HFF-Myc (cell line): Measurements from ENCODE around the gene CDH2.

Experiments used
- DNase-seq: peaks from one replicate; pipeline ENCODE4 v3.0.0-alpha.2; 2011; ENCODE audit warnings: low read depth; ENCODE audit errors: extremely low read depth
- H3K4me3 ChIP-seq: replicated peaks from 2 replicates; pipeline ENCODE4 v1.5.1; 2011; ENCODE audit warnings: low read depth, mild to moderate bottlenecking, control low read depth, low read length
- TF ChIP-seq, protein P1 (sequence below): IDR thresholded peaks from 2 replicates; pipeline ENCODE4 v1.5.1; 2012; ENCODE audit warnings: mild to moderate bottlenecking, low read depth, low read length, control low read depth; ENCODE audit errors: missing control alignments

Gene CDH2

DNA sequence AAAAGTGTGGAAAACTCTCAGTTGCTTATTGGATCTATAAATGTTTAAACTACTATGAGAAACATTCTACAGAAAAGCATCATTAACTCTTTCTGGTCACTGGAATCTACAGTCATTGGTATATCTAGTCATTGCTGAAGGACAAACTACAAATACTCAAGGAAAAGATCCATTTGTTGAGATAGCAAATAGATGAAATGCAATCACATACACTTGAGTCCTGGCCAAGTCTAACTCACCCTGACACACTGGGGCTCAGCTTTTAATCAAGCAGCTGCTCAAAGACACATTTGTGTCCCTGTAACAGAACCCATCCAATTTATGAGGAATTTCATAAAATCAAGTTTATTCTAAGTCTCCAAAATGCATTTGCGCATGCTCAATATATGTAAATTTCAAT lies 68.7 kb downstream of the CDH2 start:
- no peak for DNase-seq
- H3K4me3 ChIP-seq = no peak overlapping the region
- TF ChIP-seq, protein P1, sequence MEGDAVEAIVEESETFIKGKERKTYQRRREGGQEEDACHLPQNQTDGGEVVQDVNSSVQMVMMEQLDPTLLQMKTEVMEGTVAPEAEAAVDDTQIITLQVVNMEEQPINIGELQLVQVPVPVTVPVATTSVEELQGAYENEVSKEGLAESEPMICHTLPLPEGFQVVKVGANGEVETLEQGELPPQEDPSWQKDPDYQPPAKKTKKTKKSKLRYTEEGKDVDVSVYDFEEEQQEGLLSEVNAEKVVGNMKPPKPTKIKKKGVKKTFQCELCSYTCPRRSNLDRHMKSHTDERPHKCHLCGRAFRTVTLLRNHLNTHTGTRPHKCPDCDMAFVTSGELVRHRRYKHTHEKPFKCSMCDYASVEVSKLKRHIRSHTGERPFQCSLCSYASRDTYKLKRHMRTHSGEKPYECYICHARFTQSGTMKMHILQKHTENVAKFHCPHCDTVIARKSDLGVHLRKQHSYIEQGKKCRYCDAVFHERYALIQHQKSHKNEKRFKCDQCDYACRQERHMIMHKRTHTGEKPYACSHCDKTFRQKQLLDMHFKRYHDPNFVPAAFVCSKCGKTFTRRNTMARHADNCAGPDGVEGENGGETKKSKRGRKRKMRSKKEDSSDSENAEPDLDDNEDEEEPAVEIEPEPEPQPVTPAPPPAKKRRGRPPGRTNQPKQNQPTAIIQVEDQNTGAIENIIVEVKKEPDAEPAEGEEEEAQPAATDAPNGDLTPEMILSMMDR = no peak

DNA sequence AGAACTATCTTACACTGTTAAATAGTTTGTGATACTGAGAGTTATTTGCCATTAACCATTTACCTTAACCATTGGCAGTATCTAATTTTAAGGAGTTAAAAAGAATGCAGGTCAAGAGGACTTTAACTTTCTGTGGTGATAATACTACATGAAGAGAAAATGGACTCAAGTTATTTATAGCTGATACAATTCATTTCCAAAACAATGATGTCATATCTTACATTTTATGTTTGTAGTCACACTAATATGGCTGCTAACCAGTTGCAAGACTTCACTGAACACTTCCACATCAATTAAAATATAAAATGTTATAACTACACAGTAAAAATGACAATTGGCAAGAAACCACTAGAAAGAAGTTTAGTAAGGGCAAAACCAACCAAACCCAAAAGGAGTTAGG lies 77.7 kb downstream of the CDH2 start:
- DNase-seq = no peak
- H3K4me3 ChIP-seq = no peak overlapping the region
- TF ChIP-seq, protein P1 = no peak

DNA sequence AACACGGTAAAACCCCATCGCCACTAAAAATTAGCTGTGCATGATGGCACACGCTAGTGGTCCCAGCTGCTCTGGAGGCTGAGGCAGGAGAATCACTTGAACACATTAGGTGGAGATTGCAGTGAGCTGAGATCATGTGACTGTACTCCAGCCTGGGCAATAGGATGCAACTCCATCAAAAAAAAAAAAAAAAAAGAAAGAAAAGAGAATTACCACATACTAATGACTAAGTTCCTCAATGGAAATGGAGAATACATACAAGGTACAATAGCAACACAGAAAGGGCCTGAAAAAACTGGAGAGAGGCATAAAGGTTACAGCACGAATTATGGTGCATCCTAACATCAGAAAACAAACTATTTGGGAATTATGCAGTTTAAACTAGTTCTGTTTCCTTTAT lies 81.3 kb downstream of the CDH2 start:
- H3K4me3 ChIP-seq = no peak overlapping the region
- TF ChIP-seq, protein P1 = no peak
- no peak for DNase-seq

DNA sequence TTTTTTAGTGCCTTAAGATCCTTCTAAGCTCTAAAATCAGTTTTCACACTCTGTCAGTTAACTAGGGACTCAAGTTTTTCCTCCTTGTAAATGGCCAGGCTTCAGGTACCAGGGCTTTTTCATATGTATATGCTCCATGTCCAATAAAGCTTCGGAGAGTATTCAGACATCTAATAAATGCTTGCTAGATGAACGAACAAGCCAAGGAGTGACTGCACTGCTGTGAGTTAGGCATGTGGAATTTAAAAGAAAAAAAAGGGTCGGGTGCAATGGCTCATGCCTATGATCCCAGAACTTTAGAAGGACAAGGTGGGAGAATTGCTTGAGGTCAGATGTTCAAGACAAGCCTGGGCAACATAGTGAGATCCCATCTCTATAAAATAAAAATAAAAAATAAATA lies 81.9 kb downstream of the CDH2 start:
- no peak for DNase-seq
- no peak overlapping the region for H3K4me3 ChIP-seq
- TF ChIP-seq, protein P1 = no peak

DNA sequence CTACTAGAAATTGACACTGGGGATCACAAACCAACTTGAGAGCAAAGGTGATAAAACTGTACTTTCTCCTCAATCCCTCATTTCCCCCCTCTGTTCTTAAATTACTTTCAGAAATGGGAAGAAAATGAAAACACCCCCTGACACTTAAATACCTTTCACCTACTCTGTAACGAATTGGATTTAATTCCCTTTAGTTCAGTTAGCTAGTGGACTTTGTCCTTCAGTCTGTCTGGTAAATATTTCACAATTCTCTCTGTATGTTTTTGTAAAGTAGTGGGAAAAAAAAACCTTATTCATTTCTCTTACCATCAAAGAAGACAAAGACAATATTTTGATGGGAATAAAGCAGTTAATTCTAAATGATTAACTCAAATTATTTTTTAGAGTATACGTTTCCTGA lies 85.7 kb downstream of the CDH2 start:
- DNase-seq = no peak
- no peak overlapping the region for H3K4me3 ChIP-seq
- TF ChIP-seq, protein P1 = no peak

DNA sequence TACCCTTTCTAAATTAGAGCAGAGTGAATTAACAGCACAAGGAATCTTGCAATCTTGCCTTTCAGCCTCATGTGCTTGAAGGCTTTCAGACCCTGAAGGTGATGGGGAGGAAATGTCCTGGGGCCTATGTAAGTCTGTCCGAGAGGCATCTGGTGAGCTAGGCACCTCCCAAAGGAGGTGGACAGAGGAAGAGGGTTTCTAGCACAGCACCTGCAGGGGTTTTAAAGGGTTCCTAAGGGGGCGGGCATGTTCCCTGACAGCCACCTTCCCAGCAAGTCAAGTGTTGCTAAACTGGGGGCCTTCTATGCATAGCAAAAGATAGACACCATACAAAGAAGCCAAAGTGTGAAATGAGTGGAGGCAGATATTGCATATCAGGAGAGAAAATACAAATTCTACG lies 88.5 kb downstream of the CDH2 start:
- no peak overlapping the region for H3K4me3 ChIP-seq
- DNase-seq = no peak
- TF ChIP-seq, protein P1 = no peak
